HEK293T (cell line): ENCODE data around the gene POPDC2.

ENCODE experiments used
- CTBP1 ChIP-seq: fragments of 450-650 bp; IDR thresholded peaks from 2 replicates; pipeline ENCODE4 v1.6.1; 2016; ENCODE audit warnings: borderline replicate concordance
- FOXM1 ChIP-seq: fragments of 450-650 bp; IDR thresholded peaks from 2 replicates; pipeline ENCODE4 v1.6.1; 2017; ENCODE audit warnings: mild to moderate bottlenecking, borderline replicate concordance
- HDGF ChIP-seq: fragments of 450-650 bp; IDR thresholded peaks from 2 replicates; pipeline ENCODE4 v1.6.1; 2017; ENCODE audit warnings: antibody characterized with exemption, borderline replicate concordance
- L3MBTL2 ChIP-seq: fragments of 450-650 bp; conservative IDR thresholded peaks from 2 replicates; pipeline ENCODE4 v1.6.1; 2016; ENCODE audit warnings: mild to moderate bottlenecking
- LEF1 ChIP-seq: fragments of 450-650 bp; IDR thresholded peaks from 2 replicates; pipeline ENCODE4 v1.6.1; 2017; ENCODE audit warnings: mild to moderate bottlenecking, borderline replicate concordance
- TARDBP ChIP-seq: fragments of 450-650 bp; IDR thresholded peaks from 2 replicates; pipeline ENCODE4 v1.6.1; 2016
- ZNF384 ChIP-seq: fragments of 450-650 bp; IDR thresholded peaks from 2 replicates; pipeline ENCODE4 v1.6.1; 2016

- TF ChIP-seq CTBP1 (no peak), FOXM1 (no peak), LEF1 (no peak), L3MBTL2 (no peak), TARDBP (no peak), ZNF384 (no peak), HDGF (no peak)
Measured at GRCh38 chr3:119626196-119626595, 34.2 kb downstream of the POPDC2 start.
